ENCODE measurements around the gene GSC2. TPM values are rescaled to one million over a fixed set of nuclear protein-coding genes. Genes with fewer than 3 reads are reported as not detected.

Gene GSC2
- total and polyA plus RNA-seq, 9 of the 15 experiments (the other 6 are each of a cell fraction or from before 2014, with no cell fraction given), result not detected

GRCh38 chr22:19176732-19177131 is 26.6 kb upstream of the GSC2 start (continued):
- TF ChIP-seq SRF (CRISPR knock-in tag; IDR thresholded peaks at IDR 0.05) (peak in 1 of 2 experiments; percentile 61; a peak in 2 of 4 replicates), HMGXB4 (CRISPR knock-in tag; IDR thresholded peaks at IDR 0.05) (no peak), TSHZ1 (CRISPR knock-in tag; IDR thresholded peaks at IDR 0.05) (no peak), SIN3A (IDR thresholded peaks at IDR 0.05; ENCODE audit: borderline replicate concordance in 2 of 2, control insufficient read depth in 1 of 2, low read depth in 2 of 2, low read length in 2 of 2) (peak in 1 of 2 experiments; percentile 37; a peak in 1 of 4 replicates), POLR2AphosphoS2 (IDR thresholded peaks at IDR 0.05; ENCODE audit: low read length) (peak; percentile 16; the same call in 1 of the 2 replicates), FOXP1 (CRISPR knock-in tag; IDR thresholded peaks at IDR 0.05) (no peak), CEBPZ (IDR thresholded peaks at IDR 0.05; ENCODE audit: borderline replicate concordance, low read depth, low read length) (no peak), NFRKB (IDR thresholded peaks at IDR 0.05; ENCODE audit: low read depth) (no peak), ZMIZ1 (IDR thresholded peaks at IDR 0.05; ENCODE audit: low read depth in 2 of 2, low read length in 2 of 2) (no peak), RUNX1 (IDR thresholded peaks at IDR 0.05; ENCODE audit: low read depth) (no peak), ATF7 (IDR thresholded peaks at IDR 0.05) (no peak), ARID3A (IDR thresholded peaks at IDR 0.05; ENCODE audit: borderline replicate concordance, low read depth, low read length) (no peak), ZFP1 (CRISPR knock-in tag; IDR thresholded peaks at IDR 0.05) (no peak)

Measured in K562 (cell line).